Activated T-helper 17 cell treated with anti-CD3 and anti-CD28 coated beads, Interleukin-2, amount 50 U/mL, for 72 hours (primary cell): ENCODE data around the gene SCRN2. TPM values are rescaled to one million over a fixed set of nuclear protein-coding genes. Genes with fewer than 3 reads are reported as not detected.

Source experiments
- ATAC-seq: fragments of 150-1000 bp; cut with Tn5 transposase; replicated peaks from 2 replicates; pipeline ENCODE4 v1.10.0; 2021; ENCODE audit warnings: mild to moderate bottlenecking, moderate library complexity
- H3K27ac Mint-ChIP-seq: one replicate; pipeline ENCODE4 v1.8.0; 2022; ENCODE audit warnings: mixed read lengths
- H3K27me3 Mint-ChIP-seq: one replicate; pipeline ENCODE4 v1.8.0; 2022; ENCODE audit warnings: mixed read lengths
- H3K36me3 Mint-ChIP-seq: one replicate; pipeline ENCODE4 v1.8.0; 2022; ENCODE audit warnings: low read depth, mild to moderate bottlenecking, mixed read lengths
- H3K4me1 Mint-ChIP-seq: one replicate; pipeline ENCODE4 v1.8.0; 2022; ENCODE audit warnings: mixed read lengths
- H3K4me3 Mint-ChIP-seq: one replicate; pipeline ENCODE4 v1.8.0; 2022; ENCODE audit warnings: mild to moderate bottlenecking, mixed read lengths
- H3K9me3 Mint-ChIP-seq: one replicate; pipeline ENCODE4 v1.8.0; 2022; ENCODE audit warnings: mixed read lengths
- total RNA-seq, 2 donors: library from RNA; stranded (reverse); gene quantifications; one replicate each; pipeline ENCODE4 v1.2.3, GENCODE V29; 2022

The SCRN2 gene
- total RNA-seq, 2 donors from 2014 or later = 21.2 to 21.8 TPM

- H3K4me3 Mint-ChIP-seq = no peak overlapping the region
- ATAC-seq = no peak
- H3K27me3 Mint-ChIP-seq = peaks cover 33% of the 10 kb centered on the region
- no peaks in the 10 kb centered on the region for H3K9me3 Mint-ChIP-seq
- H3K36me3 Mint-ChIP-seq = no peaks in the 10 kb centered on the region
- H3K4me1 Mint-ChIP-seq = peaks cover 6% of the 10 kb centered on the region
- no peak overlapping the region for H3K27ac Mint-ChIP-seq
Observed at GRCh38 chr17:47877368-47878034, 36.4 kb upstream of the SCRN2 start.

DNA sequence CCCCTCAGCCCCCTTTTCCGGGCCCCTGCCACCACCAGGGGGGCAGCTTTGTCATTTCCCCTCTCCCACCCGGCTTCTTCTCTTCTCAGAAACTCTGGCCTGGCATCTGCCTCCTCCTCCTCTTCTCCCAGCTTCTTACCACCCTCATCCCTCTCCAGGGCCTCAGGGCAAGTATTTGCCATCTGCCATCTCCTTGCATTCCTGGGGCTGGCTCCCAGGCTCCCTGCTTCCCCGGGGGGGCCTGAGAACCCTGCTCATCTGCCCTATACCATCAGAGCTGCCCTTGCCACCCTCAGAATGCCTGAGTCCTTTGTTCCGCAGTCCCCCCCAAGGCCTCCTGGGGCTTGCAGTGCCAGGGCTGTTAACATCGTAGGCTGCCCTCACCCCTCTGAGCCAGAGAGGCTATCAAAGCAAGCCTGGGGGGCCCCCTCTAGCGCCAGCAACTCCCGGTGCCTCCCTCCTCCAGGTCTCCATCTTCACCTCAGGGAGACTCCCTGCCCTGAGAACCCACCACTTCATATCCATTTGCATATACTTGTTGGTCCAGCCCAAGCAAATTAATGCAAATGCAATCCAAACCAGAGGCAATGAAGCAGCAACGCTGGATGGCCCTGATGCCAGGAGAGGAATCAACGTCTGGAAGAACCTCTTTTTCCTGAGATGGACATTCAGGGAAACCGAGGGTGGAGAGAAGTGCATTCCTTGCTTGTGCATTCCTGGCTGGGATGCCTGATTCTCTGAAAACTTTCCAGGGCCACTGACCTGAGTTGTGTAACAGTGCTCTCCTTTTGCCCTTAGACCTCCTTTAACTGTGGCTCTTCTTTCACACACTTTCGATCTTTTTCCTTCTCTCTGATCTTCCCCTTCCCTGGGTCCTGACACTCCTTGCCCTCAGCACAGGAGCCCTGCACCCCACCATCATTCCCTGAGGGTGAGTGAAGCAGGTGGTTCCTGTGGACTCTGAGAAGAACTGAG is 34.2 kb upstream of the SCRN2 start:
- Mint-ChIP-seq H3K27me3 (peaks cover 47% of the 10 kb centered on the region), H3K4me3 (no peak overlapping the region), H3K36me3 (no peaks in the 10 kb centered on the region), H3K9me3 (no peaks in the 10 kb centered on the region), H3K27ac (no peak overlapping the region), H3K4me1 (peaks cover 6% of the 10 kb centered on the region)
- no peak for ATAC-seq

- H3K4me1 Mint-ChIP-seq = no peaks in the 10 kb centered on the region
- no peak overlapping the region for H3K27ac Mint-ChIP-seq
- no peak overlapping the region for H3K4me3 Mint-ChIP-seq
- H3K36me3 Mint-ChIP-seq = no peaks in the 10 kb centered on the region
- H3K9me3 Mint-ChIP-seq = no peaks in the 10 kb centered on the region
- peaks cover 50% of the 10 kb centered on the region for H3K27me3 Mint-ChIP-seq
- ATAC-seq = no peak
Observed at GRCh38 chr17:47873200-47874090, 32.4 kb upstream of the SCRN2 start.

GRCh38 chr17:47872651-47873161 is 31.6 kb upstream of the SCRN2 start:
- Mint-ChIP-seq H3K4me3 (no peak overlapping the region), H3K27me3 (peaks cover 45% of the 10 kb centered on the region), H3K4me1 (no peaks in the 10 kb centered on the region), H3K9me3 (no peaks in the 10 kb centered on the region), H3K36me3 (no peaks in the 10 kb centered on the region), H3K27ac (no peak overlapping the region)
- no peak for ATAC-seq

- no peaks in the 10 kb centered on the region for H3K36me3 Mint-ChIP-seq
- H3K27ac Mint-ChIP-seq = no peak overlapping the region
- ATAC-seq = peak; percentile 31
- H3K27me3 Mint-ChIP-seq = peaks cover 43% of the 10 kb centered on the region
- no peak overlapping the region for H3K4me3 Mint-ChIP-seq
- H3K9me3 Mint-ChIP-seq = no peaks in the 10 kb centered on the region
- H3K4me1 Mint-ChIP-seq = no peaks in the 10 kb centered on the region
Observed at GRCh38 chr17:47872019-47872650, 31.1 kb upstream of the SCRN2 start.

- Mint-ChIP-seq H3K9me3 (no peaks in the 10 kb centered on the region), H3K27ac (no peak overlapping the region), H3K27me3 (peaks cover 45% of the 10 kb centered on the region), H3K4me1 (no peaks in the 10 kb centered on the region), H3K4me3 (no peak overlapping the region), H3K36me3 (no peaks in the 10 kb centered on the region)
- no peak for ATAC-seq
Observed at GRCh38 chr17:47871048-47871447, 30.0 kb upstream of the SCRN2 start.

- H3K4me3 Mint-ChIP-seq = no peak overlapping the region
- H3K27ac Mint-ChIP-seq = no peak overlapping the region
- H3K27me3 Mint-ChIP-seq = peaks cover 42% of the 10 kb centered on the region
- no peak for ATAC-seq
- H3K4me1 Mint-ChIP-seq = peaks cover 2% of the 10 kb centered on the region
- H3K36me3 Mint-ChIP-seq = no peaks in the 10 kb centered on the region
- H3K9me3 Mint-ChIP-seq = no peaks in the 10 kb centered on the region
Observed at GRCh38 chr17:47870056-47870455, 29.0 kb upstream of the SCRN2 start.

DNA sequence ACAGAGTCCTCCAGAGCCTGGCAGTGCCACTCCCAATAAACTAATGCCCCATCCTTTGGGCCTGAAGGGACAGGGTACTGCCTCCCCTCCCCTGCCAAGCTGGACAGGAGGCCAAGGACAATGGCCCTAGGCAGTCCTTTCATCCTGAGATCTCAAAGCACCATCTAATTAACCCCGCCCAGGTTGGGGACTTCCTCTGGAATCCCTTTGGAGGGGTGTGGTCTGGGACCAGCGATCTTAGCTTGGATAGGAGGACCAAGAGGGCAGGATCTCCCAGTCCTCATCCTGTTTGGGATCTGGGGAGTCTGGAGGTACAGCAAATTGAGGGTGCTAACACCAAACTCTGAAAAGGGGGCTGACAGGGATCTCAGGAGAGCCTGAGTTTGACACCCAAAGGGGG is 28.0 kb upstream of the SCRN2 start:
- H3K27me3 Mint-ChIP-seq = peaks cover 40% of the 10 kb centered on the region
- H3K36me3 Mint-ChIP-seq = no peaks in the 10 kb centered on the region
- ATAC-seq = no peak
- no peak overlapping the region for H3K27ac Mint-ChIP-seq
- no peaks in the 10 kb centered on the region for H3K9me3 Mint-ChIP-seq
- H3K4me1 Mint-ChIP-seq = peaks cover 6% of the 10 kb centered on the region
- no peak overlapping the region for H3K4me3 Mint-ChIP-seq

DNA sequence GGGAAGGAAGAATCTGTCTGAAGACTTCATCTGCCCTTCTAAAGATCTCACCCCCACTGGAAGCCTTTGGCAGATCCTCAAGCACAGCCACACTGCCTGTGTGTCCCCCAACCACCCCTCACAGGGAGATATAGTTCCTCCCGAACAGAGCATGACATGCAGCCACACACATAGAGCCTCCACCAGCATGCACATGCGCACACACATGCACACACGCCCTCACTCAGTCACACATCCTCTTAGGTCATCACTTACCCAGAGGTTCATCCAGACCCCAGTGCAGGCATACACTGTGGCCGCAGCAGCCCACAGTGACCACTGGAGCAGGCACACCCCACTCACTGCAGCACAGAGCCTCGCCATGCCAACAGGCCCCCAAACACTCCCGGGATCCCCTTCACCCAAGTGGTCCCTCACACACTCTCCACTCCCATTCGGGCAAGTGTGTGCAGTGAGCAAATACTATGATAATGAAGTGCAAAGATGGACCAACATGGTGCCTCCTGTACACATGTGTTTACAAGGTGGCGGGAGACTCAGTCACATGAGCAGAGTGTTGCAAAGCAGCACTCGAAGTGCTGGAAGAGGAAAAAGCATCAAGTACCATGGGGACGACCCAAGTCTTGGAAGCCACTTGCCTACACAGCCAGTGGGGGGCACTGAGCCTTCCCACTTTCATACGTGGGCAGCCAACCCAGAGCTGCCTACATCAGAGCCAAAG is 26.9 kb upstream of the SCRN2 start:
- Mint-ChIP-seq H3K9me3 (no peaks in the 10 kb centered on the region), H3K4me3 (no peak overlapping the region), H3K27ac (no peak overlapping the region), H3K4me1 (peaks cover 10% of the 10 kb centered on the region), H3K36me3 (no peaks in the 10 kb centered on the region), H3K27me3 (peaks cover 31% of the 10 kb centered on the region)
- no peak for ATAC-seq

DNA sequence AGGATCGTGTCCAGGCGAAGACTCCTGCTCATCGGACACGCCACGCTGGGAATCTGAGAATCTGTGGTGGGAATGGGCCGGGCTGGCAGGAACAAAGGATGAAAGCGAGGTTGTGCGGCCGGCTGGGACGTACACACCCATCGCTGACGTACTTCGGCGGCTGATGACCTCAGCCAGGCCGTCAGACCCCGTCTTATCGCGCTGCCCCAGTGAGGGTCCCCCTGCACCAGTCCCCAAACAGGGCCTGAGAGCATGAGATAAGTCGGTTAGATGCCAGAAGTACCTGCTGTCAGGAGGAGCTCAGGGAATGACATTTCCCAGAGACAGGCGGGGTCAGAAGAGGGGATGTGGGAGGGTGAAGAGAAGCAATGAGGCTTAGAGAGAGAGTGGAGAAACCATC is 25.9 kb upstream of the SCRN2 start:
- no peaks in the 10 kb centered on the region for H3K9me3 Mint-ChIP-seq
- peaks cover 11% of the 10 kb centered on the region for H3K4me1 Mint-ChIP-seq
- peaks cover 28% of the 10 kb centered on the region for H3K27me3 Mint-ChIP-seq
- H3K27ac Mint-ChIP-seq = no peak overlapping the region
- ATAC-seq = no peak
- H3K4me3 Mint-ChIP-seq = no peak overlapping the region
- H3K36me3 Mint-ChIP-seq = no peaks in the 10 kb centered on the region

DNA sequence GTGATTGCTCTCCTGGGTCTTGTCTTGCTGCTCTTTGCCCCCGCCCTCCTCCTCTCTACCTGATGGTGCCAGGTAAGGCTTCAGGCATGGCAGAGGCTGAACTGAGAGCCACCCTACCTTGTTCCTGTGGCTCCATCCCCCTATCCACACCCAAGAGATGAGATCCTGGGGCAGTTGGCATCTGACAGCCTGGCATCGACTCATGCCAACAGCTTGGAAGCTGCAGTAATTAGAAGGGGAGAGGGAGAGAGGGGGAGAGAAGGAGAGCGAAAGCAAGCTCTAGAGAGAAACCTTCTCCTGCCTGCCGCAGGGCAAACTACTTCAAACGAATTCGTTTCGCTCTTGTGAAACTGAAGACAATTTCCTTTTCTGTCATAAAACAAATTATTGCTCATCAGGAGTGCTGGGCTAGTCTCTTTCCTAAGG is 23.7 kb upstream of the SCRN2 start:
- no peak overlapping the region for H3K27ac Mint-ChIP-seq
- peaks cover 11% of the 10 kb centered on the region for H3K4me1 Mint-ChIP-seq
- no peaks in the 10 kb centered on the region for H3K36me3 Mint-ChIP-seq
- no peak overlapping the region for H3K4me3 Mint-ChIP-seq
- peaks cover 10% of the 10 kb centered on the region for H3K27me3 Mint-ChIP-seq
- ATAC-seq = peak; percentile 81
- no peaks in the 10 kb centered on the region for H3K9me3 Mint-ChIP-seq

DNA sequence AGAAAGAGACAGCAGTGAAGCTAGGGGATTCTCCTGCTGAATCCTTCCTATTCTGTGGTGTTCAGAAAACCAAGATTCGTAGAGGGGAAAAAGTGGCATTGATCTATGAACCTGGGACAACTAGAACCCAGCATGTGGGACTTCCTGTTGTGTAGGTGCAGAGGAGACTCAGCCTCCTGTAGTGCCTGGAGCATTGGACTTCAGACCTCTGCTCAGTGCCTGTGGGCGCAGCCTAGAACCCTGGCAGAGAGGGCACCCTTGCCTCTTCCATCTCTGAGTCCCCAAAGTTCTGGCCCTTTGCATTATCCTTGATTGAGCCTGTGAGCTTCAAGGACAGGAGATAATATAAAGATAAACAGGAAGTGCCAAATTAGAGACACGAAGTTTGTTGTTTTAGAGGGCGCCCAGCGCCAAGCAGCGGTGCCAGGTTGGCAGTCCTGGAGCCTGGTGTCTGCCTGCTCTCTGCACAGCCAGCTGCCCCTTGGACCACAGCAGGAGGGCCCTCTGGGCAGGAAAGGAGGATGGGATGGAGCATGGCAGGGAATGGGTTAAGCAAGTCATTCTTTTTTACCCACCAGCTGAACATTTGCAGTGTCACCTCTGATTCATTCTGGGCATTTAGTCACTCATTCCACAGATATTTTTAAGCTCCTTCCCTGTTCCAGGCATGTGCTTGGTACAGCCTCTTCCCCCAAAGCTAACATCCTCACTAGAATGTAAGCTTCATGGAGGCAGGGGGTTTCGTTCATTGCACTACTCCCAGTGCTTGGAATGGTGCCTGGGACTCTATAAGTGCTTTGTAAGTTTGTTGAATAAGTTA is 21.8 kb upstream of the SCRN2 start:
- Mint-ChIP-seq H3K36me3 (no peaks in the 10 kb centered on the region), H3K27ac (peak overlapping the region; percentile 2), H3K27me3 (peaks cover 17% of the 10 kb centered on the region), H3K4me3 (no peak overlapping the region), H3K4me1 (peaks cover 11% of the 10 kb centered on the region), H3K9me3 (no peaks in the 10 kb centered on the region)
- ATAC-seq = peak; percentile 57

- Mint-ChIP-seq H3K4me1 (peaks cover 11% of the 10 kb centered on the region), H3K4me3 (no peak overlapping the region), H3K27me3 (peaks cover 19% of the 10 kb centered on the region), H3K9me3 (no peaks in the 10 kb centered on the region), H3K27ac (no peak overlapping the region), H3K36me3 (no peaks in the 10 kb centered on the region)
- ATAC-seq = no peak
Observed at GRCh38 chr17:47860386-47860785, 19.3 kb upstream of the SCRN2 start.
